ENCODE measurements around the gene AAMP.

- no peak for TF ChIP-seq ZNF384 (IDR thresholded peaks at IDR 0.05)
- TF ChIP-seq FOXM1 (IDR thresholded peaks at IDR 0.05; ENCODE audit: borderline replicate concordance), result no peak
- TF ChIP-seq TARDBP (IDR thresholded peaks at IDR 0.05), result no peak
- no peak for TF ChIP-seq L3MBTL2 (conservative IDR thresholded peaks at IDR 0.05)
- TF ChIP-seq, protein P1, sequence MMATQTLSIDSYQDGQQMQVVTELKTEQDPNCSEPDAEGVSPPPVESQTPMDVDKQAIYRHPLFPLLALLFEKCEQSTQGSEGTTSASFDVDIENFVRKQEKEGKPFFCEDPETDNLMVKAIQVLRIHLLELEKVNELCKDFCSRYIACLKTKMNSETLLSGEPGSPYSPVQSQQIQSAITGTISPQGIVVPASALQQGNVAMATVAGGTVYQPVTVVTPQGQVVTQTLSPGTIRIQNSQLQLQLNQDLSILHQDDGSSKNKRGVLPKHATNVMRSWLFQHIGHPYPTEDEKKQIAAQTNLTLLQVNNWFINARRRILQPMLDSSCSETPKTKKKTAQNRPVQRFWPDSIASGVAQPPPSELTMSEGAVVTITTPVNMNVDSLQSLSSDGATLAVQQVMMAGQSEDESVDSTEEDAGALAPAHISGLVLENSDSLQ (IDR thresholded peaks at IDR 0.05), result no peak
- no peak for TF ChIP-seq CTBP1 (IDR thresholded peaks at IDR 0.05; ENCODE audit: borderline replicate concordance)
- TF ChIP-seq SP1 (IDR thresholded peaks at IDR 0.05), result no peak
- TF ChIP-seq BHLHE40 (IDR thresholded peaks at IDR 0.05; ENCODE audit: borderline replicate concordance), result no peak
- no peak for TF ChIP-seq ARNT (IDR thresholded peaks at IDR 0.05)
- TF ChIP-seq ELF4 (IDR thresholded peaks at IDR 0.05), result no peak
- TF ChIP-seq FOXA1 (IDR thresholded peaks at IDR 0.05), result no peak
- no peak for TF ChIP-seq SUZ12 (IDR thresholded peaks at IDR 0.05)
Observed at GRCh38 chr2:218275371-218276072, 5.6 kb upstream of the AAMP start.

All from HEK293T (cell line).